Stimulated activated CD4-positive, alpha-beta T cell treated with anti-CD3 and anti-CD28 coated beads, Interleukin-12 subunit alpha, Interleukin-12 subunit beta, amount 100 ng/mL, for 4 hours (primary cell): ENCODE results near the gene FHOD3.
"Not testable (repeated sequence)": the region's sequence is repeated elsewhere in the genome, so short reads cannot be mapped to it uniquely, and the experiment has no call there.

Source experiments
- DNase-seq: peaks from one replicate; pipeline ENCODE4 v3.0.0-alpha.2; 2020

The FHOD3 gene

GRCh38 chr18:36455931-36456330 is 158.4 kb downstream of the FHOD3 start:
- no peak for DNase-seq

- DNase-seq = no peak
Observed at GRCh38 chr18:36456622-36457021, 159.1 kb downstream of the FHOD3 start.

- no peak for DNase-seq
Observed at GRCh38 chr18:36457683-36458082, 160.2 kb downstream of the FHOD3 start.

GRCh38 chr18:36458306-36458705 is 160.8 kb downstream of the FHOD3 start:
- no peak for DNase-seq

GRCh38 chr18:36459203-36459602 is 161.7 kb downstream of the FHOD3 start:
- DNase-seq = no peak

- no peak for DNase-seq
Observed at GRCh38 chr18:36459786-36460185, 162.3 kb downstream of the FHOD3 start.

GRCh38 chr18:36460324-36460850 is 162.9 kb downstream of the FHOD3 start:
- DNase-seq = no peak

GRCh38 chr18:36460854-36461253 is 163.3 kb downstream of the FHOD3 start:
- no peak for DNase-seq

- no peak for DNase-seq
Observed at GRCh38 chr18:36461551-36461987, 164.1 kb downstream of the FHOD3 start.

- DNase-seq = not testable (repeated sequence)
Observed at GRCh38 chr18:36463516-36463915, 166.0 kb downstream of the FHOD3 start.

GRCh38 chr18:36464126-36464651 is 166.7 kb downstream of the FHOD3 start:
- no peak for DNase-seq

GRCh38 chr18:36465276-36465675 is 167.8 kb downstream of the FHOD3 start:
- no peak for DNase-seq

GRCh38 chr18:36465970-36466369 is 168.5 kb downstream of the FHOD3 start:
- no peak for DNase-seq

- no peak for DNase-seq
Observed at GRCh38 chr18:36467614-36468013, 170.1 kb downstream of the FHOD3 start.

- no peak for DNase-seq
Observed at GRCh38 chr18:36468161-36468560, 170.6 kb downstream of the FHOD3 start.

GRCh38 chr18:36469461-36469860 is 171.9 kb downstream of the FHOD3 start:
- no peak for DNase-seq

GRCh38 chr18:36470896-36471295 is 173.4 kb downstream of the FHOD3 start:
- no peak for DNase-seq

- no peak for DNase-seq
Observed at GRCh38 chr18:36471393-36471792, 173.9 kb downstream of the FHOD3 start.

- DNase-seq = no peak
Observed at GRCh38 chr18:36476433-36476832, 178.9 kb downstream of the FHOD3 start.

- DNase-seq = no peak
Observed at GRCh38 chr18:36477776-36478175, 180.3 kb downstream of the FHOD3 start.

GRCh38 chr18:36481201-36481657 is 183.7 kb downstream of the FHOD3 start:
- no peak for DNase-seq

- no peak for DNase-seq
Observed at GRCh38 chr18:36481935-36482334, 184.4 kb downstream of the FHOD3 start.

GRCh38 chr18:36484591-36484990 is 187.1 kb downstream of the FHOD3 start:
- DNase-seq = no peak

- no peak for DNase-seq
Observed at GRCh38 chr18:36485772-36486171, 188.3 kb downstream of the FHOD3 start.

- DNase-seq = no peak
Observed at GRCh38 chr18:36488131-36488530, 190.6 kb downstream of the FHOD3 start.
